GM19452 (cell line): ENCODE data around the gene CATSPER4.

Source experiments
- ATAC-seq: cut with Tn5 transposase; IDR thresholded peaks from one replicate; pipeline ENCODE4 v1.9.1; 2021; ENCODE audit not compliant: unreplicated experiment

CATSPER4 gene

GRCh38 chr1:26190373-26190987, at the start of gene CATSPER4:
TSS of gene CATSPER4 (plus strand) at chr1:26190602. CDS start at chr1:26190628, 26 bp downstream.
- no peak for ATAC-seq

GRCh38 chr1:26142159-26142558, 48.2 kb upstream of the CATSPER4 start:
- no peak for ATAC-seq

- ATAC-seq, result no peak
Measured at GRCh38 chr1:26145041-26145959, 45.1 kb upstream of the CATSPER4 start.

GRCh38 chr1:26145960-26146294, 44.5 kb upstream of the CATSPER4 start:
- ATAC-seq, result no peak

- no peak for ATAC-seq
Measured at GRCh38 chr1:26148887-26149286, 41.5 kb upstream of the CATSPER4 start.

- ATAC-seq, result no peak
Measured at GRCh38 chr1:26153966-26154532, 36.4 kb upstream of the CATSPER4 start.

GRCh38 chr1:26154750-26155149, 35.7 kb upstream of the CATSPER4 start:
- no peak for ATAC-seq

- no peak for ATAC-seq
Measured at GRCh38 chr1:26155370-26156284, 34.8 kb upstream of the CATSPER4 start.

- ATAC-seq, result no peak
Measured at GRCh38 chr1:26156285-26157038, 33.9 kb upstream of the CATSPER4 start.

- no peak for ATAC-seq
Measured at GRCh38 chr1:26158271-26158907, 32.0 kb upstream of the CATSPER4 start.

GRCh38 chr1:26158908-26159742, 31.3 kb upstream of the CATSPER4 start, which contains the start of gene FAM110D:
TSS of gene FAM110D (plus strand) at chr1:26159079. CDS start at chr1:26161292, 2,213 bp downstream.
- ATAC-seq, result no peak

GRCh38 chr1:26159743-26160039, 30.7 kb upstream of the CATSPER4 start:
- ATAC-seq, result no peak

GRCh38 chr1:26160527-26161414, 29.6 kb upstream of the CATSPER4 start:
- ATAC-seq, result no peak

- ATAC-seq, result no peak
Measured at GRCh38 chr1:26161415-26162219, 28.8 kb upstream of the CATSPER4 start.

GRCh38 chr1:26162220-26162709, 28.1 kb upstream of the CATSPER4 start:
- no peak for ATAC-seq

- no peak for ATAC-seq
Measured at GRCh38 chr1:26163684-26164035, 26.7 kb upstream of the CATSPER4 start.
